Measurements from ENCODE around the gene CMC2.

CMC2 gene

DNA sequence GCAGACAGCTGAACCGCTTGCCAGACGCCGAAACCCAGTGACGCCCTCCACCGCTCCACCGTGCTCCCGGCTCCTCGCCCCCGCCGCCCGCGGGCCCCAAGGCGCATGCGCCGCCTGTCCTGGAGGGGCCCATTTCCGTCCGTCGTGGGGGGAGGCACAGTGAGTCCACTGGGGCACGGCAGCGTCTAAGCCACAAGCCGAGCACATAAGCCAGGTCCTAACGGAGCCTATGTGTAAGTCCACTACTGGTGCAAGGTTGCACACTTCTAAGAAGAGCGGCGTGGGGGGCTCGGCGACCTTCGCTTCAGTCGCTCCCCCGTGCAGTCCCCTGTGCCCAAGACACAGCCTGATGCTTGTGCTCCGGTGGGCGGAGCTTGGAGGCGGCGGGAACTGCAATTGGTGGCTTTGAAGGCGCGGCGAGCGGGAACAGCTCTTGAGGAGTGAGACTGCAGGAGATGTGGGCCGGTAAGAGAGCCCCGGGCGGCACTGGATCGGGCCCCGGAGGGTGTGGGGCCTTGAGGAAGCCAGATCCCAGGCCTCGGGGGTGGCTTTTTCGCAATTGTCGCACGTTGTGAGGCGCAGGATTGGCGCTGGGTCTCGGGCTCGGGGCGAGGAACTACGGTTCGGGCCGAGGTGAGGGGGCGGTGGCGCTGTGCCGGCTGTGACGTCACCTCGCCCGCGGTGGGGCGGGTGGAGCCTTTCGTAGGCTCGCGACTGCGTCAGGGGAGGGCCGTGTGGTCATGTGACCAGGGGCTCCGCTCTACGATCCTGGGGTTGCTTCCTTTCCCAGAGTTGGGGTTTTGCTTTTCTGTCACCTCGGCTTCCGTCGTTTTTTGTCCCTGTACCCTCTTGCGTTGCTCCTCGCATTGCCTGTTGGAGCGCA, at the start of gene CMC2, which contains the start of gene CENPN:
TSS of gene CMC2 (minus strand) at position 73 of the 883 bp plus-strand sequence. CDS start 9,491 bp downstream, outside the sequence.
TSS of gene CENPN (plus strand) at position 402 of the 883 bp plus-strand sequence. CDS start 4,726 bp downstream, outside the sequence.
- peak; percentile 95 for DNase-seq (ENCODE audit: low read depth)

DNA sequence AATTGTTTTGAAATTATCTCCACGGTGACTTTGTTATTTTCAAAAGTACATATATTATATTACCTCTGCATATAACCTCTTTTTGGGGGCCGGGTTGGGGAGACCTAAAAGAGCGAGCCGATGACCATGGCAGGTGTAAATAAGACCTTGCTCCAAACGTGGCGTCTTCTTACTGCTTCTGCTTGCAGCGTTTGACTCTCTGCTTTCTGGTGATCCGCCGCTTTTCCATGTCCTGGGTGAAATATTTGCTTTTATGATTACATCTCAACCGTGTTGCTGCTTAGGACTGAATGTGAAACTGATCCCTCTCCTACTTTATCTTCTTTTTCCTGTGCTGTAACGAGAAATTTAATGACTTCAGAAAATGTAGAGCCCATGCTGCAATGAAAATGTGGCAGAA, 47.1 kb upstream of the CMC2 start:
- DNase-seq (ENCODE audit: low read depth), result no peak

DNA sequence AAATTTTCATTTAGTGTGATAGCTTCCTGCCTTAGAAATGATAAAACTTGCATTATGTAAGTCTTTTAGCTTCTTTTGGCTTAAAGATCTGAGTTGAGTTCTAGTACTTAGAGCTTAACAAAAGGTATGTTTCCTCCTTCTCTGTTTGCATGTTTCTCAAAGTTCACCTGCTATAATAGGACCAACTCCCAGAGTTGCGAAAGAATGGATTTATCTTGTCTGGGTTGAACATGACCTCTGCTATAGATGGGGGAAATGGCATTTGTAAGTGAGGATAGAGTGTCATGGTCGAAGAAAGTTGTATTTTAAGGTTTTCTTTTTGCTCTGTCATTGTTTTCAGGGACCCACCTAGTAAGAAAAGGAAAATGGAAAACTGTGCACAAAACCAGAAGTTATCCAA, 36.1 kb upstream of the CMC2 start:
- DNase-seq (ENCODE audit: low read depth), result no peak

- DNase-seq (ENCODE audit: low read depth), result no peak
Observed at GRCh38 chr16:81041696-81042095, 35.0 kb upstream of the CMC2 start.

DNA sequence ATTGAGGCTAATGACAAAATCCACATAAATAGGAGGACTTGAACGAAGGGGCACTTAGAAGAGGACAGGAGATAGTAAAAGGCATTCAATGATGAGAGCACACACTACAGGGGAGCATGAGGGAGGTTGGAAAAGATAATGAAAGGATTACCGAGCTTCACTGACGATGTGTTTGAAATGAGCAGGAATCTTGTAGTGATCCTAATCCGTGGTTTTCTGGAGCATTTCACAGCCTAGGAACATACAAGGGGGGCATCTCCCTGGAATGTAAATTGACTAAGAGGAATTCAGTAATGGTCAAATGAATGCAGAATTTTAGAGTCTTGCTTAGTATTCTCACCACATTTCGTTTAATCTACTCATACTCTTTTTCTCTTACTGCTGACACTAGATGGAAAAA, 34.2 kb upstream of the CMC2 start:
- no peak for DNase-seq (ENCODE audit: low read depth)

- DNase-seq (ENCODE audit: low read depth), result no peak
Observed at GRCh38 chr16:81040131-81040530, 33.4 kb upstream of the CMC2 start.

DNA sequence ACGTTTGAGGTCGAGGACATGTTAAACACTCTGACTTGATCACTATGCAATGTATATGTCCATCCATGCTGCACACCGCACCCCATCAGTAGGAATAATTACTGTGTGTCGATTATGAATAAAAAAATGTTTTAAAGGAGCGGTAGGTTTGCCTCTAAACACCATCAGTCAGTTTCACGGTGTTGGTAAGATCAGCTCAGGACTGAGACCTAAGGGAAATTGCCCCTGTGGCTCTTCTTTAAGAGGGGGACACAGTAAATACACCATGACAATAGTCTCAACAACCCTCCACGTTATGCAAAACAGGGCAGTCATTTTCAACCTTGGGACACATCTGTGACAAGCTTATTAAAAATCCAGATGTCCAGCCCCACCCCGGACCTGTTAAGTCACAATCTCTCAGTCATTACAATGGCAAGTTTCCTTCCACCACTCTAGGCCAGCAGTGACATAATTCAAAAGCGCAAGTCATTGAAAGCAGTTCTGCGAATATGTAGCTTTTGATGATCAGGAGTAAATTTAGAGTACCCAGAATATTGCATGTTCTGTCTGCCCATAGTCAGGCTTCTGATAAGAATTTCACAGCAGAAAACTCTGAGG, 30.2 kb upstream of the CMC2 start:
- DNase-seq (ENCODE audit: low read depth), result no peak

- peak; percentile 5 for DNase-seq (ENCODE audit: low read depth)
Observed at GRCh38 chr16:81035975-81036750, 29.5 kb upstream of the CMC2 start.

DNA sequence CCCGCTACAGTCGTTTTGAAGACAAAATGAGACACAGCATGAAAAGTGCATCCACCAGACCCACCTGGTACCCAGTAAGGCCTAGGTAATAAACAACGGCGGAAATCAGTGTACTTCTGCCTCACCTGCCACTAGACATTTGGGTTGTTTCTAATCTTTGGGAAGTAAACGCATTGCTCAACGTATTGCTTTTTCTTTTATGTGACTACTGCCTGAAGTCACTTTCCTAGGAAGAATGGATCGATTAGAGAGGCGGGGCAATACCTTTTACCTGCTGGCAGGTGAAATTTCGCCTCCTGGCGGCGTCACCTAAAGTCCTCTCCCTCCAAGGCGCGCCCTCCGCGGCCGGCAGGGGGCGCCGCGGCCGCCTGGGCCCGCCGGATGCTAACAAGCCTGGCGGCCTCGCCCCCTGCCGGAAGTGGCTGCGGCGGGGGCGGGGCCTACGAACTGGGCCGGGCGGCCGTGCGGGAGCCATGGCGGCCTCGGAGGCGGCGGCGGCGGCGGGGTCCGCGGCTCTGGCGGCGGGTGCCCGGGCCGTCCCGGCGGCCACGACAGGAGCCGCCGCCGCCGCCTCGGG, 28.8 kb upstream of the CMC2 start, which contains the start of gene ATMIN:
TSS of gene ATMIN (plus strand) at position 445 of the 577 bp plus-strand sequence. CDS start at position 474, 29 bp downstream.
- DNase-seq (ENCODE audit: low read depth), result peak; percentile 75

- no peak for DNase-seq (ENCODE audit: low read depth)
Observed at GRCh38 chr16:81029930-81030604, 23.4 kb upstream of the CMC2 start.

- no peak for DNase-seq (ENCODE audit: low read depth)
Observed at GRCh38 chr16:81026429-81026828, 19.7 kb upstream of the CMC2 start.

DNA sequence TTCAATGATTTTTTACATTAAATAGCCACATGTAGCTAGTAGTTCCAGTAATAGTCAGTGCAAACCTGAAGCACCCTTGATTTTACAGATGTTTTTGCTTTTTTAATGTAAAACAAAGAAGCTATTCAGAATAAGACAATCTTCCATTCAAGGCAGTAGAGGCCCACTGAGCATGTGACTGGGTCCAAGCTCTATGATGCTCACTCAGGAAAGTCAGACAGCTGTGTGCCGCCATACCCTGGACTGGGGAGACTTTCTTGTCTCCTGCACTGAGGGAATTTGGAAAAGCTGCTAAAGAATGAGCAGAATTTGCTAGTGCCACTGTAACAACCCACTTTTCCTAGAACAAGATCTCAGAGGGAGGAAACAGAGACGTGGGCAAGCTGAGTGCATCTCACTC, 11.8 kb upstream of the CMC2 start:
- DNase-seq (ENCODE audit: low read depth), result no peak

- DNase-seq (ENCODE audit: low read depth), result no peak
Observed at GRCh38 chr16:81014672-81015071, 8.0 kb upstream of the CMC2 start.

- no peak for DNase-seq (ENCODE audit: low read depth)
Observed at GRCh38 chr16:81012974-81013373, 6.3 kb upstream of the CMC2 start.

DNA sequence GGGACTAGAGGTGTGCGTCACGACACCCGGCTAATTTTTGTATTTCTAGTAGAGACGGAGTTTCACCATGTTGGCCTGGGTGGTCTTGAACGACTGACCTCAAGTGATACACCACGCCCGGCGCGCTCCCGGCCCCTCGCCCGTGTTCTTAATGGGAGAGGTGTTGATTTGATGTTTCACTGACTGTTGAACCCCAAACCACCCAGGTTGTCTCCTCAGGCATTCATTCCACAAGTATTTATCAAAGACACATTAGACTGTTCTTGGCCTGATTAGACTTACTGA, 1.8 kb upstream of the CMC2 start:
- DNase-seq (ENCODE audit: low read depth), result no peak

GRCh38 chr16:81006211-81006812, 373 bp downstream of the CMC2 start:
- peak; percentile 47 for DNase-seq (ENCODE audit: low read depth)

DNA sequence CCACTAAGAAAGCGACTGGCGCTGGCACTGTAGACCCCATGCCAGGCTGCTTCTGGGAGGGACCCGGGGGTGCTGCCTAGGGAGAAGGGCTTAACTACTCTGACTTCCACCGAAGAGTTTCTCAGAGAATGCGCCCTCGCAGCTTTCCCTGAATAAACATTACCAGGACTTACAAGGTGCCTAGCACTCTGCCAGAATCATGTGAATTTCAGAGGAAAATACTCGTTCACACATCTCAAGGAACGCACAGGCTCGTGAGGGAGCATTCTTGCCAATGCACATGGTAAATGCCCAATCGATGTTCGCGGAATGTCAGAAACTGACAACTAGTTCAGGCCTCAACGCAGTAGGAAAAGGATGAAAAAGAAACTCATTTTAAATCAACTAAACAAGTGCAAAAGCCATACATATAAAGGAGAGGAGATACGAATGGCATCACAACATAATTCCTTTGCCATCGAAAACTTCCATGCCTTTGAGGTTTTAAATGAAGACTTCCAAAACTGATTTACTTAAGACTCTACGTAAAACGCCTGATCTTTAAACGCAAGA, 999 bp downstream of the CMC2 start:
- no peak for DNase-seq (ENCODE audit: low read depth)

DNA sequence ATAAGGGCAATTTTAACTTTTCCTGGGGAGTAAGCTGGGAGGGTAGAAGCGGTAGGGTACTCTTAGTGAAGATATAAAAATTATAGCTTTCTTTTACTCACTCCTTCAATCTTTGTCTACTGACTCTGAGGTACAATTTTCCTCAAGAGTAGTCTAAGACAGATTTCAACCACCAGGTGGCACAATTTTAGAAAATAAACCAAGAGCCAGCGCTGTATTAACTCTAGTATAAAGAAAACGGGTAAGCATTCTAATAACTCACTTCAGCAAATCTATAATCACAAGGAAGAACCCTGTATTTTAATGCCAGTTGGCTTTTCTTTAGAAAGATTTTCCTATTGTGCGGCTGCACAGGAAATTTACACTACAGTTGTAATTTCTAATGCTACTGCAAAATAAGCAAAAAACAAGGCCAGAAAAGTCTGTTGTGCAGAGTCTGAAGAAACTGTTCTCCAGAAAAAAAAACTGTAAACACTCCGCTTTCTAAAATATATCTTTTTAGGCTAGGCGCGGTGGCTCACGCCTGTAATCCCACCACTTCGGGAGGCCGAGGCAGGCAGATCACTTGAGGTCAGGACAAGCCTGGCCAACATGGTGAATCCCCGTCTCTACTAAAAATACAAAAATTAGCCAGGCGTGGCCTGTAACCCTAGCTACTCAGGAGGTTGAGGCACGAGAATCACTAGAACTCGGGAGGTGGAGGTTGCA, 1.9 kb downstream of the CMC2 start:
- no peak for DNase-seq (ENCODE audit: low read depth)

DNA sequence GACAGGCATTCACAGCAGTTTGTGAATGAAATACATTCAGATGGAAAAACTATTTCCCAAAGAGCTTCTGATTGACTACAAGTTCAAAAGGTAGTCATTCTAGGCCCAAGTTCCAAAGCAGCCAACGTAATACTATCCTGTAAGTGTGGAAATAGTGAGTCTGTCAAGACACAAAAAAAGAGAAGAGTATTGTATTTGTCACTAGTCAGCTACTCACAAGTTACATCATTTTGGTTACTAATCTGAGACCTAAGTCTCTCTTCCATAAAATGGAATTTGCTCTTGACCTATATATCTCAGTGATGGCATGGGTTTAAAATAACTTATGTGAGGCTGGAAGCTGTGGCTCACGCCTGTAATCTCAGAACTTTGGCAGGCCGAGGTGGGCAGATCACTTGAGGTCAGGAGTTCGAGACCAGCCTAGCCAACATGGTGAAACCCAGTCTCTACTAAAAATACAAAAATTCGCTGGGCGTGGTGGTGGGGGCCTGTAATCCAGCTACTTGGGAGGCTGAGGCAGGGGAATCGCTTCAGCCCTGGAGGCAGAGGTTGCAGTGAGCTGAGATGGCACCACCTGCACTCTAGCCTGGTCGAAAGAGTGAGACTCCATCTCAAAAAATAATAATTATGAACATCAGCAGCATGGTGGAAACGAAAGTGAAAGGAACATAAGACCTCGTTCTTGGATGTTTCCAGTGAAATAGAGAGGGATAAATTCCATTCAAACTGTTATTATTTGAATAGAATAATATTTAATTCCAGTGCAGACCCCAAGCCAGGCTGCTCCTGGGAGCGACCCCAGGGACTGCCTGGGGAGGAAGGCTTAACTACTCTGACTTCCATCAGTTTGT, 2.9 kb downstream of the CMC2 start:
- DNase-seq (ENCODE audit: low read depth), result no peak
